SK-N-SH (cell line): ENCODE measurements around the gene NPDC1. TPM values are rescaled to one million over a fixed set of nuclear protein-coding genes. Genes with fewer than 3 reads are reported as not detected.

Source experiments
- CTCF ChIA-PET: fragments of 300-600, 350-600 bp; formaldehyde crosslinking; extraction: SDS; loops from one replicate; lab custom pipeline; 2021; lab: Yijun Ruan, JAX
- POLR2A ChIA-PET: fragments of 350-600 bp; sonication (Branson Sonifier 250); formaldehyde crosslinking; extraction: SDS; loops from one replicate; lab custom pipeline; 2020; ENCODE audit warnings: antibody characterized with exemption, inconsistent platforms; lab: Yijun Ruan, JAX
- DNase-seq: peaks from one replicate; pipeline ENCODE4 v3.0.0; 2012
- H2AFZ ChIP-seq: fragments of 200-600 bp; sonication (generic); 2 replicates; pipeline ENCODE4 v1.8.1; 2016; ENCODE audit warnings: antibody characterized with exemption, mild to moderate bottlenecking, low read depth
- H3F3A ChIP-seq: fragments of 200-600 bp; sonication (generic); replicated peaks from 2 replicates; pipeline ENCODE3; 2016; ENCODE audit warnings: antibody characterized with exemption, mild to moderate bottlenecking; ENCODE audit not compliant: insufficient read depth
- H3K27ac ChIP-seq, 2 experiments: fragments of 200-500 bp in 1 of 2; fragments of 200-600 bp in 1 of 2; sonication (Bioruptor generic) in 1 of 2; sonication (generic), shearing (Covaris generic) in 1 of 2; 2 replicates each; pipeline versions ENCODE4 v1.5.1 to v1.6.1; 2014 to 2016; ENCODE audit warnings: low read depth in 2 of 2, inconsistent platforms in 1 of 2, low read length in 1 of 2, mild to moderate bottlenecking in 1 of 2, mixed read lengths in 1 of 2
- H3K27me3 ChIP-seq: fragments of 200-600 bp; sonication (generic), shearing (Covaris generic); 2 replicates; pipeline ENCODE4 v1.6.1; 2016; ENCODE audit warnings: mixed run types; ENCODE audit not compliant: insufficient read depth
- H3K36me3 ChIP-seq, 2 experiments: fragments of 200-500 bp in 1 of 2; fragments of 200-600 bp in 1 of 2; sonication (Bioruptor generic) in 1 of 2; sonication (generic) in 1 of 2; replicated peaks in 1 of 2; 2 replicates each; pipeline versions ENCODE3 to v1.5.1; 2014 to 2016; ENCODE audit warnings: low read length in 1 of 2, mild to moderate bottlenecking in 1 of 2; ENCODE audit not compliant: insufficient read depth in 2 of 2, control insufficient read depth in 1 of 2
- H3K4me1 ChIP-seq, 2 experiments: fragments of 200-500 bp in 1 of 2; fragments of 200-600 bp in 1 of 2; sonication (Bioruptor generic) in 1 of 2; sonication (generic), shearing (Covaris generic) in 1 of 2; 2 replicates each; pipeline versions ENCODE4 v1.5.1 to v1.6.1; 2014 to 2016; ENCODE audit warnings: low read depth in 1 of 2, low read length in 1 of 2, mixed run types in 1 of 2; ENCODE audit not compliant: insufficient read depth in 2 of 2, control insufficient read depth in 1 of 2
- H3K4me2 ChIP-seq: fragments of 200-600 bp; sonication (generic), shearing (Covaris generic); 2 replicates; pipeline ENCODE4 v1.6.1; 2017; ENCODE audit warnings: mixed run types
- H3K4me3 ChIP-seq, 2 experiments: fragments of 200-500 bp in 1 of 2; fragments of 200-600 bp in 1 of 2; sonication (Bioruptor generic) in 1 of 2; sonication (generic), shearing (Covaris generic) in 1 of 2; 2 replicates each; pipeline versions ENCODE4 v1.5.1 to v1.8.1; 2014 to 2016; ENCODE audit warnings: low read depth in 2 of 2, inconsistent platforms in 1 of 2, low read length in 1 of 2, mild to moderate bottlenecking in 1 of 2, mixed read lengths in 1 of 2, moderate library complexity in 1 of 2
- H3K79me2 ChIP-seq: fragments of 200-600 bp; sonication (generic); 2 replicates; pipeline ENCODE4 v1.8.1; 2017; ENCODE audit warnings: mild to moderate bottlenecking; ENCODE audit not compliant: insufficient read depth
- H3K9ac ChIP-seq: fragments of 200-600 bp; sonication (generic); 2 replicates; pipeline ENCODE4 v1.6.1; 2017; ENCODE audit warnings: mixed run types
- H3K9me2 ChIP-seq: fragments of 200-600 bp; sonication (generic); 2 replicates; pipeline ENCODE4 v1.6.1; 2017; ENCODE audit warnings: mixed run types
- H3K9me3 ChIP-seq: fragments of 200-600 bp; sonication (generic); 2 replicates; pipeline ENCODE4 v1.6.1; 2017; ENCODE audit warnings: mixed run types, mild to moderate bottlenecking, moderate library complexity
- H4K20me1 ChIP-seq: fragments of 200-600 bp; sonication (generic); 2 replicates; pipeline ENCODE4 v1.6.1; 2017; ENCODE audit warnings: mild to moderate bottlenecking, mixed run types; ENCODE audit not compliant: insufficient read depth
- CHD2 ChIP-seq: fragments of 150-350 bp; IDR thresholded peaks from 2 replicates; pipeline ENCODE4 v1.6.1; 2018; ENCODE audit warnings: low read length; ENCODE audit not compliant: partially characterized antibody
- CTCF ChIP-seq: fragments of 200-600 bp; sonication (generic); IDR thresholded peaks from 2 replicates; pipeline ENCODE4 v1.6.1; 2017; ENCODE audit warnings: antibody characterized with exemption, mild to moderate bottlenecking, moderate library complexity
- EP300 ChIP-seq, 2 experiments: IDR thresholded peaks; 2 replicates each; pipeline versions ENCODE4 v1.4.0 to v1.6.1; 2012; ENCODE audit warnings: borderline replicate concordance in 1 of 2, low read depth in 1 of 2, low read length in 1 of 2
- EZH2phosphoT487 ChIP-seq: fragments of 200-600 bp; sonication (generic); IDR thresholded peaks from 2 replicates; pipeline ENCODE4 v1.6.1; 2017; ENCODE audit warnings: low read depth, mixed run types, mild to moderate bottlenecking, antibody characterized with exemption, moderate library complexity, borderline replicate concordance
- FOSL2 ChIP-seq: IDR thresholded peaks from 2 replicates; pipeline ENCODE4 v1.4.0; 2012; ENCODE audit warnings: low read depth, mild to moderate bottlenecking, moderate library complexity, borderline replicate concordance
- FOXJ3 ChIP-seq: sonication (generic); formaldehyde crosslinking; IDR thresholded peaks from 2 replicates; pipeline ENCODE4 v1.5.1; 2020; ENCODE audit warnings: mild to moderate bottlenecking, missing genetic modification reagents
- FOXM1 ChIP-seq: IDR thresholded peaks from 2 replicates; pipeline ENCODE4 v1.4.0; 2012; ENCODE audit warnings: low read depth, mild to moderate bottlenecking
- GABPA ChIP-seq: IDR thresholded peaks from 2 replicates; pipeline ENCODE4 v1.4.0; 2012; ENCODE audit warnings: low read depth, mild to moderate bottlenecking
- JUND ChIP-seq: IDR thresholded peaks from 2 replicates; pipeline ENCODE4 v1.4.0; 2012
- MAX ChIP-seq: IDR thresholded peaks from 2 replicates; pipeline ENCODE4 v1.4.0; 2012; ENCODE audit warnings: low read depth
- MXI1 ChIP-seq: IDR thresholded peaks from 2 replicates; pipeline ENCODE4 v1.6.1; 2012; ENCODE audit warnings: mild to moderate bottlenecking, low read depth, low read length, improper control_type of control experiment
- NRF1 ChIP-seq: IDR thresholded peaks from 2 replicates; pipeline ENCODE4 v1.6.1; 2012; ENCODE audit warnings: low read depth, mild to moderate bottlenecking, low read length
- PBX3 ChIP-seq: IDR thresholded peaks from 2 replicates; pipeline ENCODE4; 2012
- POLR2AphosphoS5 ChIP-seq: IDR thresholded peaks from 2 replicates; pipeline ENCODE4 v1.6.1; 2012; ENCODE audit warnings: low read depth, low read length
- RAD21 ChIP-seq: IDR thresholded peaks from 2 replicates; pipeline ENCODE4 v1.6.1; 2012; ENCODE audit warnings: mild to moderate bottlenecking, low read length
- REST ChIP-seq: IDR thresholded peaks from 2 replicates; pipeline ENCODE4 v1.6.1; 2012; ENCODE audit warnings: mild to moderate bottlenecking, low read depth, low read length, moderate library complexity
- SIN3A ChIP-seq: IDR thresholded peaks from 2 replicates; pipeline ENCODE4 v1.6.1; 2012; ENCODE audit warnings: low read depth, mild to moderate bottlenecking, low read length, moderate library complexity, borderline replicate concordance
- TCF12 ChIP-seq: IDR thresholded peaks from 2 replicates; pipeline ENCODE4 v1.4.0; 2012
- TEAD4 ChIP-seq: IDR thresholded peaks from 2 replicates; pipeline ENCODE4 v1.4.0; 2012; ENCODE audit warnings: mild to moderate bottlenecking, borderline replicate concordance; ENCODE audit not compliant: insufficient read depth
- USF2 ChIP-seq: fragments of 150-350 bp; IDR thresholded peaks from 2 replicates; pipeline ENCODE4 v1.6.1; 2017; ENCODE audit warnings: antibody characterized with exemption, low read length, low read depth, borderline replicate concordance
- WGBS: methylation state at CpG from one replicate; pipeline ENCODE4 v1.1.6; 2017; ENCODE audit warnings: low lambda C conversion rate; 5-methylcytosine and 5-hydroxymethylcytosine counted together
- polyA plus RNA-seq, 3 experiments: library from polyadenylated mRNA; depleted of rRNA; stranded (reverse); fragments of >200 nt; gene quantifications; 2 replicates each; pipeline ENCODE4 v1.2.3, GENCODE V29; 2012

Gene NPDC1
- polyA plus RNA-seq, 1 of the 3 experiments (the other 2 are of a cell fraction) = 48.1 TPM

- Histone ChIP-seq H3K27ac (no peak overlapping the region), H3K9me3 (no peaks in the 10 kb centered on the region), H3K9ac (no peak overlapping the region), H3K27me3 (no peaks in the 10 kb centered on the region), H3F3A (peaks cover 7% of the 10 kb centered on the region)
- no peak for DNase-seq
- POLR2A ChIA-PET = interaction anchor here (1.3 to 2.6 kb wide), 2 partner anchors 10 to 21 kb away, joined by 3 to 9 read pairs; no protein-coding TSS in a partner anchor
- TF ChIP-seq PBX3 (no peak), JUND (no peak), RAD21 (no peak), FOXJ3 (CRISPR knock-in tag) (no peak), POLR2AphosphoS5 (no peak), GABPA (no peak), REST (no peak), CHD2 (no peak), MAX (no peak), SIN3A (no peak), TCF12 (no peak), FOSL2 (no peak), FOXM1 (no peak), CTCF (no peak), EP300 (IDR thresholded peaks at IDR 0.05; ENCODE audit: borderline replicate concordance in 1 of 2, low read depth in 1 of 2, low read length in 1 of 2) (no peak), USF2 (no peak), MXI1 (no peak), TEAD4 (no peak), NRF1 (no peak), EZH2phosphoT487 (no peak)
- TF ChIP-seq, all 33 proteins: peak for 0
- H3K9me2 ChIP-seq = no peaks in the 10 kb centered on the region
- peaks cover 0 to 14% of the 10 kb centered on the region in 2 experiments; a peak in 1 of 4 replicates for H3K4me1 ChIP-seq
- CTCF ChIA-PET = interaction anchor here (1.0 to 3.5 kb wide), 12 partner anchors 8 to 162 kb away, joined by 3 to 18 read pairs (median 8); partner anchors contain the start of genes ABCA2, MAN1B1, NPDC1 and TPRN
- peak overlapping the region; percentile 54; the same call in 1 of the 2 replicates for H3K4me2 ChIP-seq
- peak overlapping the region; percentile 72; the same call in 1 of the 2 replicates for H2AFZ ChIP-seq
- H4K20me1 ChIP-seq = no peaks in the 10 kb centered on the region
- H3K36me3 ChIP-seq = peaks cover 3 to 5% of the 10 kb centered on the region in 2 experiments
- H3K79me2 ChIP-seq = no peaks in the 10 kb centered on the region
- H3K4me3 ChIP-seq = peak overlapping the region in 1 of 2 experiments; percentile 27; a peak in 2 of 4 replicates
- 94% methylated on average over 9 of the region's 15 CpGs for WGBS
Measured at GRCh38 chr9:137076636-137077009, 30.6 kb upstream of the NPDC1 start.
